Metanephros (tissue), 1 donor: ENCODE results near the gene ZNF350. TPM values are rescaled to one million over a fixed set of nuclear protein-coding genes. Genes with fewer than 3 reads are reported as not detected.

Experiments used
- total RNA-seq: library from RNA; depleted of rRNA; stranded (reverse); fragments of >200 nt; gene quantifications from one replicate; pipeline ENCODE4 v1.2.3, GENCODE V29; 2014

ZNF350 gene
- 12.6 TPM for total RNA-seq

GRCh38 chr19:51986309-51987291, at the start of gene ZNF350:
ZNF350 (minus strand) TSS chr19:51986840; CDS start chr19:51974360, 12,480 bp downstream.

GRCh38 chr19:52028027-52028779, 41.6 kb upstream of the ZNF350 start, which contains the start of gene ZNF614:
ZNF614 (minus strand) TSS chr19:52028379; CDS start chr19:52025745, 2,634 bp downstream.

GRCh38 chr19:52007806-52008557, 21.3 kb upstream of the ZNF350 start, which contains the start of gene ZNF615:
ZNF615 (minus strand) TSS chr19:52008211; CDS start chr19:52003711, 4,500 bp downstream.

GRCh38 chr19:51926784-51927741, 59.6 kb downstream of the ZNF350 start, which contains the start of gene ZNF613:
ZNF613 (plus strand) TSS chr19:51927472; CDS start chr19:51936221, 8,749 bp downstream.

Other genes with a start within 250 kb of the ZNF350 start
- 13.1 TPM for gene FPR1, start 235.0 kb downstream of the ZNF350 start, total RNA-seq
- 2.7 TPM for gene FPR2, start 225.7 kb downstream of the ZNF350 start, total RNA-seq
- gene FPR3, start 191.7 kb downstream of the ZNF350 start, total RNA-seq, result 0.58 TPM
- 21.1 TPM for gene ZNF577, start 98.9 kb downstream of the ZNF350 start, total RNA-seq
- gene ZNF649, start 81.8 kb downstream of the ZNF350 start, total RNA-seq, result 19.7 TPM
- gene ZNF613, start 59.4 kb downstream of the ZNF350 start, total RNA-seq, result 9.5 TPM
- 15.8 TPM for gene ZNF615, start 21.4 kb upstream of the ZNF350 start, total RNA-seq
- gene ZNF614, start 41.5 kb upstream of the ZNF350 start, total RNA-seq, result 14.0 TPM
- gene ZNF432, start 62.0 kb upstream of the ZNF350 start, total RNA-seq, result 13.5 TPM
- 20.3 TPM for gene ZNF841, start 108.9 kb upstream of the ZNF350 start, total RNA-seq
- gene ZNF616, start 153.1 kb upstream of the ZNF350 start, total RNA-seq, result 15.0 TPM
- 14.9 TPM for gene ZNF836, start 184.8 kb upstream of the ZNF350 start, total RNA-seq
- 194 TPM for gene PPP2R1A, start 203.2 kb upstream of the ZNF350 start, total RNA-seq